ENCODE results near the gene ANKK1. TPM values are rescaled to one million over a fixed set of nuclear protein-coding genes. Genes with fewer than 3 reads are reported as not detected.

The ANKK1 gene
- polyA plus RNA-seq, 1 donor from 2014 or later = not detected

DNA sequence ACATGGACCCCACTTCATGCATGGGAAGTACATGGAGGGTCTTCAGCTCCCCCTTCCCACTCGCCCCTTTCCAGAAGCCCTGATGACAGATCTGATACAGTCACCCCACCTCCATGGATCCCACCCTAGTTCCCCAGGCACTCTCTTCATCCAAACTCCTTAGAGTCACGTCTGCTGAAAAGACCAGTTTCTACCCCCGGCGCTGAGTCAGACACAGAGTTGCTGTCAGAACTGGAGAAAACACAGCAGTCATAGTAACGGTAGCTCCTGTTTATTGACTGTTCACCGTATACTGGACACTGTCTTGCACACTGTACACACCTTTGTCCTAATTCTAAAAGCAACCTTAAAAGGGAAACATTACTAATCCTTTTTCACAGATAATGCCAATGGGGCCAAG, 58.5 kb downstream of the ANKK1 start:
- Mint-ChIP-seq H3K9me3 (no peaks in the 10 kb centered on the region), H3K4me3 (no peak overlapping the region), H3K27me3 (peaks cover 6% of the 10 kb centered on the region), H3K4me1 (no peaks in the 10 kb centered on the region), H3K27ac (no peak overlapping the region), H3K36me3 (no peaks in the 10 kb centered on the region)

DNA sequence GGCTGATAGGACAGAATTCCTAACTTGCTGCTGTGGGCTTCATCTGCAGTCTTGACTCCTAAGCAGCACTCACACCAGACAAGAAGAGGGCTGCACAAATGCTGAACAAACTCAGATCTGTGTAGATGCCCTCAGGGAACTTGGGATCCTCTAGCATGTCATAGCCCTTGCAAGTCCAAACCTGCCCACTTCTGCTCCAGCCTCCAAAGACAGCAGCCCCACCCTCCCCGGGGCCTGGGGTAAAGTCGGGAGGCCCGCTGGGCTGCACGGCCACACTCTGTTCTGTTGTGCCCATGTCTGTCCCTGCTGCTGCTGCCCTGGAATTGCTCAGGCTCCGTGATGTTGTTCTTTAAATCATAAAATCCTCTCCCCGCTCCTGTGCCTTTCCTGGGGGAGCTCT, 59.4 kb downstream of the ANKK1 start:
- Mint-ChIP-seq H3K4me1 (no peaks in the 10 kb centered on the region), H3K36me3 (no peaks in the 10 kb centered on the region), H3K27me3 (peaks cover 6% of the 10 kb centered on the region), H3K4me3 (no peak overlapping the region), H3K27ac (no peak overlapping the region), H3K9me3 (no peaks in the 10 kb centered on the region)

DNA sequence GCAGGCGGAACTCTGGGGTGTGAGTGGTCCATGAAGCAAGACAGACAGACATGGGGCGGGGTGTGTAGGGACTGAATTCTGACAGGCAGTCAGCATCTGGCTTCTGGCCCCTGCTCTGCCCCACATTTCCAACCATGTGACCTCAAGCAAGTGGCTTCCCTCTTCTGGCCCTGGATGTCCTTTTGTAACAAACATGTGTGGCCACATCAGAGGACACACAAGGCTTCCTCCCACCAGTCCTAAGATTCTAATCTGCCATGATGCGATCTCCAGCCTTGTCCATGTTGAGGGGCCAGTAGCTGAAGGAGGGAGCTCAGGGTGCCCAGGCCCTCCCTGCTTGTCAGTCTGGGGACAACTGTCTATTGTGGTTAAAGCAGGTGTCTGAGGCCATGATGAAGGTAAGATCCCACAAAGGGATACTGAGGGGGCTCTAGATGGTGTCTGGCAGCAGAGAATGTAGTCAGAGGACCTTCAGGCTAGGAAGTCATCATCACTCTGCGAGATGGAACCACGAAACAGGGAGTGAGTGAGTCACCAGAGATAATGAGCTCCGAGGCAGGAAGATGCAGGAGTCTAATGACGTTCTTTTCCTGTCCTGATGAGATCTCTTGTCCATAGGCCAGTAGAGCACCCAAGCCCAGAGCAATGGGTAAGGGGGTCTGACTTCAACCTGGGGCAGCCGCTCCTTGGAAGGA, 60.2 kb downstream of the ANKK1 start:
- no peak overlapping the region for H3K4me3 Mint-ChIP-seq

DNA sequence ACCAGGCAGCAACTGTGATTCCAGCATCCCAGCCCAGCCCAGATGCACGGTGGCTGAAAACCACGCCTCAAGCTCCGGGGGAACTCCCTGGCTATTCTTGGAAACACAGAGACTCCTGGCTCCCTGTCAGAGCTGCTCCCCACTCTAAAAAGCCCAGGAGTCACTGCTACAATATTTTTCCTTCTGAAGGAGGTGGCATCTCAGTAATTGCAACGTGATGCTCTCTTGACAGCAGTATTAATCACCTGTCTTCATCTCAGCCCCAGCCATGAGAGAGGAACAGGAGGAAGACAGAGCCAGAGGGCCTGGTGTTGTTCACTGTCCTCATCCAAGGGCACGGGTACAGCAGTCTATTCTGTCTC, 60.7 kb downstream of the ANKK1 start:
- Mint-ChIP-seq H3K27ac (no peak overlapping the region), H3K9me3 (no peaks in the 10 kb centered on the region), H3K36me3 (no peaks in the 10 kb centered on the region), H3K4me3 (no peak overlapping the region), H3K27me3 (peaks cover 6% of the 10 kb centered on the region), H3K4me1 (no peaks in the 10 kb centered on the region)

More for the DNA sequence above, 60.2 kb downstream of the ANKK1 start:
- Mint-ChIP-seq H3K9me3 (no peaks in the 10 kb centered on the region), H3K27ac (no peak overlapping the region), H3K36me3 (no peaks in the 10 kb centered on the region), H3K27me3 (peaks cover 6% of the 10 kb centered on the region), H3K4me1 (no peaks in the 10 kb centered on the region)

DNA sequence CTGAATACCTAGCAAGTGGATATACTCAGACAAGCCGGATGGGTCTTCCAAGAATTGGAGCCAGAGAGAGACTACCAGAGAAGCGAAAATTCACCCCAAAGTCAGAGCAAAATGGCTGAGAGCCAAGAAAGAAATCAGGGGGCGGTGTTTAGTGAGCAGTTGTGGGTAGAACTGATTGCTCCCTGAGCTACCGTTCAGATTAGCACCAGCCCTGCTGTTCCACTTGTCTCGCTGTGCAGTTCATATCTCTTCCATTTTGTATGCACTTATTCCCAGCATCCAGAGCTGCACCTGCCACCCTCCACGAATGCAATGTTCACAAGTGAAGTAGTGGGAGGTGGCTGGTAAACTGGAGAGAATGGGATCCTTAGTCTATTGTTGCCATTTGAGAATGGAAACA, 62.2 kb downstream of the ANKK1 start:
- no peak overlapping the region for H3K27ac Mint-ChIP-seq
- H3K4me3 Mint-ChIP-seq = peak overlapping the region in 1 of 4 donors; percentile 58
- H3K9me3 Mint-ChIP-seq = no peaks in the 10 kb centered on the region
- peaks cover 5% of the 10 kb centered on the region for H3K27me3 Mint-ChIP-seq
- H3K36me3 Mint-ChIP-seq = no peaks in the 10 kb centered on the region
- H3K4me1 Mint-ChIP-seq = no peaks in the 10 kb centered on the region

Other genes with a start within 250 kb of the ANKK1 start
- 9.8 TPM for gene TTC12, start 73.2 kb upstream of the ANKK1 start, polyA plus RNA-seq
- not detected for gene DRD2, start 87.6 kb downstream of the ANKK1 start, polyA plus RNA-seq

Data from IgD-negative memory B cell (primary cell).